Measurements from ENCODE around the gene BTBD16. TPM values are rescaled to one million over a fixed set of nuclear protein-coding genes. Genes with fewer than 3 reads are reported as not detected.
A peak's percentile ranks its signal among the peaks of the same experiment; 100 is the strongest.

BTBD16 gene
- total and polyA plus RNA-seq, 2 of the 13 experiments (the other 11 are each of a cell fraction or from before 2014, with no cell fraction given) = 5.0 to 11.9 TPM

DNA sequence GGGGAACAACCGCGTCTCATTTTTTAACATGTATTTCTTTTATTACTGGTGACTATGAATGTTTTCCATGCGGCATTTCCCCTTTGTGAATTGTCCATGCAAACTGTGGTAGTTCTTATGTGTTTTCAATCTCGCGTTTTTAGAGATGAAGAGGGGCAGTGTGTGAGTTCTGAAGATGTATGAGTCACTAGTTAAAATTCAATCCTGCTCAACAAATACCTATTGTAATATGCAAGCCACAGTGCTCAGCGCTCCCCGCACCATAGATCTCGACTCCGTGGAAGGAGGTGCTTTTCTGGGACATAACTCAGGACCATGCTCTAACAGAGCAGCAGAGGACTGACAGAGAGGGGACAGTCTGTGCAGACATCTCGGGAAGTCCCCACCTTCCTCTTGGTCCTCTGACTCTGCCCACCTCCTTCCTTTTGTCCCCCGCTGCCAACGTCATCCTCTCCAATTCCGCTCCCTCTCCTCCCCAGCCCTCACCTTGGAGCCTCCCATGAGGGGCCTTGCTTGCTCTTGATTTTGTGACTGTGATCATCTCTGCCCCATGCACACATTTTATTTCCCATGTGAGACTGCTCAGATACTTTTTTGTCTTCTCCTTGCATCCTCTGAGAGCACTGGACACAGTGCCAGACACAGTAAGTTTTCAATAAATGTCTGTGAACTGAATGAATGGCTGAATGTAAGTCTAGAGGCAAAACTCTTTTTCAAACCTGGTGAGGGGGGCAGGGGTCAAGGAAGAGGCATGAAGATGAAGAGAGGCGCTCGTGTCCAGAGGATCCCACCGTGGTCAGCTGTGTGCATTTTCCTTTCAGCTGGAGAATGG, 60.7 kb downstream of the BTBD16 start (continued):
- TF ChIP-seq, protein P1, sequence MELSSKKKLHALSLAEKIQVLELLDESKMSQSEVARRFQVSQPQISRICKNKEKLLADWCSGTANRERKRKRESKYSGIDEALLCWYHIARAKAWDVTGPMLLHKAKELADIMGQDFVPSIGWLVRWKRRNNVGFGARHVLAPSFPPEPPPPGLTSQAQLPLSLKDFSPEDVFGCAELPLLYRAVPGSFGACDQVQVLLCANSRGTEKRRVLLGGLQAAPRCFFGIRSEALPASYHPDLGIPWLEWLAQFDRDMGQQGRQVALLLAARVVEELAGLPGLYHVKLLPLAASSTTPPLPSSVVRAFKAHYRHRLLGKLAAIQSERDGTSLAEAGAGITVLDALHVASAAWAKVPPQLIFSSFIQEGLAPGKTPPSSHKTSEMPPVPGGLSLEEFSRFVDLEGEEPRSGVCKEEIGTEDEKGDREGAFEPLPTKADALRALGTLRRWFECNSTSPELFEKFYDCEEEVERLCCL (CRISPR knock-in tag; IDR thresholded peaks at IDR 0.05; ENCODE audit: borderline replicate concordance) = no peak
- peak; percentile 62; the same call in 1 of the 2 replicates for TF ChIP-seq ATF2 (CRISPR knock-in tag; IDR thresholded peaks at IDR 0.05)
- no peak for TF ChIP-seq HNRNPK (IDR thresholded peaks at IDR 0.05; ENCODE audit: low read depth, low read length, poor library complexity, severe bottlenecking)
- no peak for TF ChIP-seq ZFP36L1 (CRISPR knock-in tag; IDR thresholded peaks at IDR 0.05)
- no peak; the same call in 1 of the 2 replicates for TF ChIP-seq PHF8 (CRISPR knock-in tag; IDR thresholded peaks at IDR 0.05)
- TF ChIP-seq RNF2 (conservative IDR thresholded peaks at IDR 0.05; ENCODE audit: low read depth) = no peak
- no peak for TF ChIP-seq NFE2L2 (IDR thresholded peaks at IDR 0.05; ENCODE audit: low read length)
- TF ChIP-seq GTF3A (CRISPR knock-in tag; conservative IDR thresholded peaks at IDR 0.05) = 0 out of 2 replicates have a peak, but pooled peaks have one; percentile 48
- TF ChIP-seq ZNF614 (CRISPR knock-in tag; IDR thresholded peaks at IDR 0.05; ENCODE audit: borderline replicate concordance) = peak; percentile 86
- no peak for TF ChIP-seq KLF13 (CRISPR knock-in tag; IDR thresholded peaks at IDR 0.05)
- 0 out of 2 replicates have a peak, but pooled peaks have one; percentile 25 for TF ChIP-seq KLF6 (CRISPR knock-in tag; IDR thresholded peaks at IDR 0.05)
- TF ChIP-seq CENPBD1 (CRISPR knock-in tag; IDR thresholded peaks at IDR 0.05; ENCODE audit: borderline replicate concordance, low read depth) = no peak
- peak; percentile 57; the same call in 1 of the 2 replicates for TF ChIP-seq DNMT3B (CRISPR knock-in tag; conservative IDR thresholded peaks at IDR 0.05)
- TF ChIP-seq FOSL2 (CRISPR knock-in tag; IDR thresholded peaks at IDR 0.05) = peak; percentile 96
- TF ChIP-seq CTCF (CRISPR knock-in tag; IDR thresholded peaks at IDR 0.05) = no peak; the same call in 1 of the 2 replicates
- peak; percentile 78 for TF ChIP-seq POGZ (CRISPR knock-in tag; IDR thresholded peaks at IDR 0.05)
- no peak for TF ChIP-seq ZNF280D (CRISPR knock-in tag; IDR thresholded peaks at IDR 0.05)
- no peak for TF ChIP-seq ZNF160 (CRISPR knock-in tag; IDR thresholded peaks at IDR 0.05)
- no peak for TF ChIP-seq ZNF720 (CRISPR knock-in tag; IDR thresholded peaks at IDR 0.05)
- TF ChIP-seq, protein P2, sequence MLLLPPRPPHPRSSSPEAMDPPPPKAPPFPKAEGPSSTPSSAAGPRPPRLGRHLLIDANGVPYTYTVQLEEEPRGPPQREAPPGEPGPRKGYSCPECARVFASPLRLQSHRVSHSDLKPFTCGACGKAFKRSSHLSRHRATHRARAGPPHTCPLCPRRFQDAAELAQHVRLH (CRISPR knock-in tag; IDR thresholded peaks at IDR 0.05; ENCODE audit: borderline replicate concordance, low read depth) = peak; percentile 42
- peak; percentile 69; the same call in 1 of the 2 replicates for TF ChIP-seq PHF21A (CRISPR knock-in tag; IDR thresholded peaks at IDR 0.05)

All from HepG2 (cell line).